HG03460 (cell line): ENCODE data around the gene SERPINA9.
"Not testable (repeated sequence)": the region's sequence is repeated elsewhere in the genome, so short reads cannot be mapped to it uniquely, and the experiment has no call there.

ENCODE experiments used
- ATAC-seq: cut with Tn5 transposase; IDR thresholded peaks from one replicate; pipeline ENCODE4 v1.9.1; 2021; ENCODE audit not compliant: unreplicated experiment

SERPINA9 gene, protein sequence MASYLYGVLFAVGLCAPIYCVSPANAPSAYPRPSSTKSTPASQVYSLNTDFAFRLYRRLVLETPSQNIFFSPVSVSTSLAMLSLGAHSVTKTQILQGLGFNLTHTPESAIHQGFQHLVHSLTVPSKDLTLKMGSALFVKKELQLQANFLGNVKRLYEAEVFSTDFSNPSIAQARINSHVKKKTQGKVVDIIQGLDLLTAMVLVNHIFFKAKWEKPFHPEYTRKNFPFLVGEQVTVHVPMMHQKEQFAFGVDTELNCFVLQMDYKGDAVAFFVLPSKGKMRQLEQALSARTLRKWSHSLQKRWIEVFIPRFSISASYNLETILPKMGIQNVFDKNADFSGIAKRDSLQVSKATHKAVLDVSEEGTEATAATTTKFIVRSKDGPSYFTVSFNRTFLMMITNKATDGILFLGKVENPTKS

GRCh38 chr14:94476023-94476422 lies at the start of gene SERPINA9:
SERPINA9 (minus strand) TSS chr14:94476197; CDS start chr14:94469840, 6,357 bp downstream.
- no peak for ATAC-seq

GRCh38 chr14:94524093-94524492 lies 48.1 kb upstream of the SERPINA9 start:
- ATAC-seq, result no peak

- no peak for ATAC-seq
Observed at GRCh38 chr14:94523265-94523664, 47.3 kb upstream of the SERPINA9 start.

DNA sequence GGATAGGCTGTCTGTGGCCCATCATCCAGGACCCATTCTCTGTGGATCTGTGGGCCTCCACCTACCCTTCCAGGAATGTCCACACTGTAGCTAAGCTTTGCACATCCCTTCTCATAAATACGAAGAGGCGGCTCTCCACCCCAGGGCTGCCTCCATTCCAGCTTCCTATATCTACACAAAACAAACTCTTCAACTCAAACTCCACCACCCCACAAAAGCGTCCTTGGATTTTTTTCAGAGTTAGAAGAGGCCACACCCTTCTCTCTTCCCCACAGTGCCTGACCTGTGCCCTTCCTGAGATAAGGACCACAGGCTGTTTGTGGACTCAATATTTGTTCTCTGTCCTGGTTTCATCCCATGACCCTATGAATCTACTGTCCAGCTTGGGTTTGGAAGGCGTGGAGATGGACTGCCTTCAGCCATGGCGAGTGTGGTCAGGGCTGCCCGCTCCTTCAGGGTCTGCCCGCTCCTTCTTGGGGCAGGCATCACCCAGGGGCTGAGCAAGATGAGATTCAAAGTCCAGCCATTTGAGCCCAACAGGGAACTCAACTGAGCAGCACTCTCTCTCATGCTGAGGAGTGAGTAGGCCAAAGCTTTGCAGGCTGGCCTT lies 46.2 kb upstream of the SERPINA9 start:
- ATAC-seq, result no peak

DNA sequence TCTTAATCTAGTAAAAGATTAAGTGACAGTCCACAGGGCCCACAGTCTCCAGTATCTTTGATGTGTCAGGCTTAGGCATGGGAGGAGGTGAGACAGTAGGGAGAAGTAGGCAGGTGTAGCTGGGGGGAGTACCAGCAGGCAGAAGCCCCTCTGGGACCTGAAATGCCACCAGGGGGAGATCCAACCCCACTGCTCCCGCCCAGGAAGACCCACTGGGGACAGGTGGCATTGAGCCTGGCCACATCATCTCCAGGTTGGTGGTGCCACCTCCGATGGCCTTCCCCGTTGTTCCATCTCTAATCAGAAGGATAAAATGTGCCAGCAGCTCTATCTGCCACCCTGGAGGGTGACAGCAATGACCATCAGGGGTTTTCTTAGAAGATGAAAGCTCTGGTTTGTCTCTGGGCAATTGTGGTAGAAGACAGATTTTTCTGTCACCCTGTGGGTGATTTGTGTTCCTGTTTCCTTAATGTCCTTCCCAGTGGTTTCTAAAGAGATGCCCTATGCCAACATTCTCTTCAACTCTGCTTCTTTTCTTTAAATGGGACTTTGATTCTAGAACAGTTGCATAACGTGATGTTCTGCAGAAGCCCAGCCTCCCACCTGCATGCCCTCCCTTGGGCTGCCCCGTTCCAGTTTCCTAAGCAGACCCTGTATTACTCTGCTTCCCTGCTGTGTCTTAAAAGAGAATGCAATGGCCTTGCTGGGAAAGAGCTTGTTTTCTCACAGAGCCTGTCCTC lies 45.5 kb upstream of the SERPINA9 start:
- no peak for ATAC-seq

GRCh38 chr14:94517641-94518257 lies 41.8 kb upstream of the SERPINA9 start:
- no peak for ATAC-seq

GRCh38 chr14:94517248-94517640 lies 41.2 kb upstream of the SERPINA9 start:
- ATAC-seq, result no peak

- ATAC-seq, result no peak
Observed at GRCh38 chr14:94515856-94516255, 39.9 kb upstream of the SERPINA9 start.

DNA sequence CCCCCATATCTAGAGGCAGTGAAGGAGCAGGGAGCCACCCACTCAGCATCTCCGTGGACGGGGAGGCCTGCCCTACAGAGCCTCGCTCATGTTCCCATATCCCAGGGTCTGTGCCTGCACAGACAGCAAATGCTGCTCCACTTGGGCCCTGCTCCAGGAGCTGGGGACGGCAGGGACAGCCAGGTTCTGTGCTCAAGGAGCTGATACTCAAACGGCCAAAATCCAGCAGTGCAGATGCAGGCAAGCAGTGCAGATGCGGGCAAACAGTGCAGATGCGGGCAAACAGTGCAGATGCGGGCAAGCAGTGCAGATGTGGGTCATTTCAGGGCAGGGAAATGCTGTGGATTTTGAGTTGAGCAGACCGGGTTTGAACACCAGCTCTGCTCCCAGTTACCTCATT lies 39.4 kb upstream of the SERPINA9 start:
- ATAC-seq, result no peak

- ATAC-seq, result no peak
Observed at GRCh38 chr14:94514351-94514750, 38.4 kb upstream of the SERPINA9 start.

- ATAC-seq, result not testable (repeated sequence)
Observed at GRCh38 chr14:94510481-94510880, 34.5 kb upstream of the SERPINA9 start.

GRCh38 chr14:94509356-94509755 lies 33.4 kb upstream of the SERPINA9 start, which contains the start of gene SERPINA12:
SERPINA12 (minus strand) TSS chr14:94509469; CDS start chr14:94498397, 11,072 bp downstream.
- ATAC-seq, result no peak

DNA sequence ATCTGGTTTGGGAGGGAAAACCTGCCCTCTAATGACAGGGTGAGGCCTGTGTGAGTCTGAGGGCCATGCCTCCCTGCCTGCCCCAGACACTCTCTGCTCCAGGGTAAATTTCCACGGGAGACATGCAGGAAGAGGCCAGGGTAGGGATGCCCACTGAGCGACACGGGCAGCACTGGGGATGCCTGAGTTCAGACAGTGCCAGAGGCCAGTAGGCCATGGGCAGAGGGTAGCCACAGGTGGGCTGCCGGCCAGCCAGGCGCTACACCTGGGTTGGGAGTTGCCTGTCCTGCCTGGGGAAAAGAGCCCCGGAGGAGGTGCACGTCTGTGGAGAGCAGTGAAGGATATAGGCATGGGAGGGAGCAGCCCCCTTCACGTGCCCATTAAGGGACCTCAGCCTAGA lies 29.6 kb upstream of the SERPINA9 start:
- ATAC-seq, result no peak

GRCh38 chr14:94505206-94505605 lies 29.2 kb upstream of the SERPINA9 start:
- ATAC-seq, result no peak

- no peak for ATAC-seq
Observed at GRCh38 chr14:94501588-94502516, 25.9 kb upstream of the SERPINA9 start.

- ATAC-seq, result no peak
Observed at GRCh38 chr14:94500264-94500663, 24.3 kb upstream of the SERPINA9 start.

DNA sequence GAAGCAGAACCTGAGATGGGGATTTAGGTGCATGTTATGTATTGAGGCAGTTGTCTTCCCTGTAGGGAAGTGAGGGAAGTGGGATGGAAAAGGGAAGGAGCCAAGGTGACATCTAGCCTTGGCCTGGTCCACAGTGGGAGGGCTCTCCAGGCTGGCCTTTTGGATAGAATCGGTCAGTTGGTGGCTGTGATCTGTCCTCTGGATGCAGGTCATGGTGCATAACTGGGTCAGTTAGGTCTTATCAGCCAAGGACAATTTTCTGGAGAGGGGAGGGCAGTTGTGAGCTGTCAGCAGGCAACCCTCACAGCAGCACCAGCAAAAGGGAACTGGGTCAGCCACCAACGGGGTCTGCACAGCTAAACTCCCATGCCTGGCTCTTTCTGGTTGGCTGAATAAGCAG lies 23.7 kb upstream of the SERPINA9 start:
- ATAC-seq, result no peak

- no peak for ATAC-seq
Observed at GRCh38 chr14:94498215-94498614, 22.2 kb upstream of the SERPINA9 start.

DNA sequence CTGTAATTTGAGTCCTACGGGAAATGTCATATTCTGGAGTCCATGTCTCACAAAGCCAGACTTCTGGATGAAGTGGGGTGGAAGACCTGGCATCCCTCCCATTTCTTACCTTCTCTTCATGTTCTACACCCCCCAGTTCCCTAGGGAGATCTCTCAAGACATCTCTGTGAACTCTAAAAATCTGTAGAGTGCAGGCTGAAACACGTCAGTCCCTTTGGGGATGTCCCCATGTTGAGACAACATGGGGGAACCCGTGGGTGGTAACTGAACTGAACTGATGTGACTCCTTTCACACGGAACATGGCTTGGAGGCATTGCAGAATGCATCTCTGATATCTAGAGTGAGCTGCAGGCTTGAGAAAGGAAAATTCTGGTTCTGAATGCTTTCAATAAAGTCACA lies 18.1 kb upstream of the SERPINA9 start:
- ATAC-seq, result no peak

DNA sequence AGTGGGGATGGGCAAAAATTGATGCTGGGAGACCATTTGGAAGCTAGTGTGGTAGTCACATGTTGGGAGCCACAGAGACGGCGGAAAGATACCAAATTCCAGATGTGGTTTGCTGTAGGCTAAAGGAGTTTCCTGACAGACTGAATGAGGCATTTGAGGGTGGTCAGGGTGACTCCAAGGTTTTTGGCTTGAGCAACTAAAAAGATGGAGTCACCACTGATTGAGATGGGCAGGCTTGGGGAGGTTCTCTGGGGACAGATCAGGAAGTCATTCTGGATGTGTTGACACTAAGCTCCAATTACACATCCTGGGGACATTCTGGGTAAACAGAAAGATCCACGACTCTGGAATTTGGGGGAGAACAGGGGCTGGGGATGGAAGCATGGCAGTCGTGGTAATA lies 15.5 kb upstream of the SERPINA9 start:
- ATAC-seq, result no peak
